GM18511 (cell line): Measurements from ENCODE around the gene NOC2L.
"Not testable (repeated sequence)": the region's sequence is repeated elsewhere in the genome, so short reads cannot be mapped to it uniquely, and the experiment has no call there.

Source experiments
- ATAC-seq: cut with Tn5 transposase; IDR thresholded peaks from one replicate; pipeline ENCODE4 v1.9.1; 2021; ENCODE audit warnings: mild to moderate bottlenecking, moderate library complexity; ENCODE audit not compliant: unreplicated experiment

The NOC2L gene

GRCh38 chr1:963746-964525, 4.9 kb upstream of the NOC2L start:
- ATAC-seq: no peak

DNA sequence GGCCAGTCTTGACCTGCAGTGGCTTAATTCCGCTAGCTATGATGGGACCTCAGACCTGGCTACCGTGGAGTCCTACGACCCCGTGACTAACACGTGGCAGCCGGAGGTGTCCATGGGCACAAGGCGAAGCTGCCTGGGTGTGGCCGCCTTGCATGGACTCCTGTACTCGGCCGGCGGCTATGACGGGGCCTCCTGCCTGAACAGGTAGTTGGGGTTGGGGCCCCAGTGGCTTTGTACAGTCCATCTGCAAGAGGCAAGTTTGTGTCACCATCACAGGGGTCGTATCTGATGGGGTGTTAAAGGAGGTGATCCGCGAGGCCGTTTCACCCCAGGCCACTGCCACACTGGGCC, 4.2 kb upstream of the NOC2L start:
- no peak for ATAC-seq

DNA sequence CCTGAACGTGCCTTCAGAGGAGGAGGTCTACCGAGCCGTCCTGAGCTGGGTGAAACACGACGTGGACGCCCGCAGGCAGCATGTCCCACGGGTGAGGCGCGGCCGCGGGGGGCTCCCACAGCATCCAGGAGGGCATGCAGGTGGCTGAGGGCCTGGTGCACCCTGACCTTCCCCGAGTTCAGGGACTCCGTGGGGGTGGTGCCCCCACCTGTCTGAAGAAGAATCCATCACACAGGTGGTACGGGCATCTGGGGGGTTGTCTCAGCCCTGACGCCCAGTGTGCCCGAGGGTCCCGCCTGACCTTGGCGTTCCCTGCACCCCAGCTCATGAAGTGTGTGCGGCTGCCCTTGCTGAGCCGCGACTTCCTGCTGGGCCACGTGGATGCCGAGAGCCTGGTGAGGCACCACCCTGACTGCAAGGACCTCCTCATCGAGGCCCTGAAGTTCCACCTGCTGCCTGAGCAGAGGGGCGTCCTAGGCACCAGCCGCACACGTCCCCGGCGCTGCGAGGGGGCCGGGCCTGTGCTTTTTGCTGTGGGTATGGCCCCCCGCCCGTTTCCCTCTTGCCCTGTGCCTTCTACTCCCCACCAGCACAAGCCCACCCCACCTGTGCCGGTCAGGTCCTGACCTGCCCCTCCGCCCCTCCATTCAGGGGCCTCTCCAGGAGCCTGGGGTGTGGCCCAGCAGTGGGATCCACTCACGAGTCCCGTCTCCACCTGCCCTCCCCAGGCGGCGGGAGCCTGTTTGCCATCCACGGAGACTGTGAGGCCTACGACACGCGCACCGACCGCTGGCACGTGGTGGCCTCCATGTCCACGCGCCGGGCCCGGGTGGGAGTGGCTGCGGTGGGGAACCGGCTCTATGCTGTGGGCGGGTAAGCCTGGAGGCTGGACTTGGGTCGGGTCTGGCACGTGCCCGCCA, 3.6 kb upstream of the NOC2L start:
- no peak for ATAC-seq

- no peak for ATAC-seq
Measured at GRCh38 chr1:961132-961669, 2.1 kb upstream of the NOC2L start.

GRCh38 chr1:960363-961131, 1.5 kb upstream of the NOC2L start, which contains the start of gene KLHL17:
Gene KLHL17, plus strand, starts transcription at chr1:960584. Its CDS starts 110 bp downstream, at chr1:960694.
- peak; percentile 60 for ATAC-seq

- ATAC-seq: no peak
Measured at GRCh38 chr1:959731-960362, 791 bp upstream of the NOC2L start.

DNA sequence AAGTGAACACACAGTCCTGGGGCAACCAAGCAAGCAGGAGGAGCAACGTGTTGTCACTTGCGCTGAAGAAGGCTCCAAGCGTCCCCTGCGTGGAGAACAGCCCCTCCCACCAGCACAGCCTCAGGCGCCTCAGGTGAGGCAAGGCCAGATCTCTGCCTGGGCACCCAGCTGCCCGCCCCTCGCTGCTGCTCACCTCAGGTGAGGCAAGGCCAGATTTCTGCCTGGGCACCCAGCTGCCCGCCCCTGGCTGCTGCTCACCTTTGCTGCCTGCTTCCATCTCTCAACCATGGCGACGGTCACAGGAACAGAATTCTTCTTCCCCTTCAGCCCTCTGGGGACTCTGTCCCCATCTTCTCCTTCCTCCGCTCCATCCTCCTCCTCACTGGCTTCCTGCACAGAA, 2.4 kb downstream of the NOC2L start:
- ATAC-seq: no peak

GRCh38 chr1:955474-955873, 3.6 kb downstream of the NOC2L start:
- ATAC-seq: no peak

DNA sequence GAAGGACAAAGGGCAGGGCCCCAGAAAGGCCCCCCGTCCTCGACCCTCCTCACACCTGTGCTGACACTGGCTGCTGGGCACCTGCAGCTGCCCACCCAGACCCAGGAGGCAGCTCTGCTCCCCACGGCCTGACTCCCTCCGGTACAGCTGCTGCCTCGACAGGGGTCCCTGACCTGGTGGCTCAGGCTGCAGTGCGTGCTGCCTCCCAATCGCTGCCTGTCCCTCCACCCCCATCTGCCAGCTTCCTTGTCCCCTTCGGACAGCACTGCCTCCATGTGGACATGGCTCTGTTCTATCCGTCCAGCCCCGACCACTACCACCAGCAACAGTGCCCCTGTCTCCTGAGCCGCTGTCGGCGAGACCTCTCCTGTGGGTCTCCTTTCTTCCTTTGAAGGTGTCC, 4.1 kb downstream of the NOC2L start:
- no peak for ATAC-seq

- ATAC-seq: no peak
Measured at GRCh38 chr1:953524-954320, 5.3 kb downstream of the NOC2L start.

GRCh38 chr1:952603-953002, 6.5 kb downstream of the NOC2L start:
- ATAC-seq: no peak

GRCh38 chr1:952201-952600, 6.9 kb downstream of the NOC2L start:
- no peak for ATAC-seq

DNA sequence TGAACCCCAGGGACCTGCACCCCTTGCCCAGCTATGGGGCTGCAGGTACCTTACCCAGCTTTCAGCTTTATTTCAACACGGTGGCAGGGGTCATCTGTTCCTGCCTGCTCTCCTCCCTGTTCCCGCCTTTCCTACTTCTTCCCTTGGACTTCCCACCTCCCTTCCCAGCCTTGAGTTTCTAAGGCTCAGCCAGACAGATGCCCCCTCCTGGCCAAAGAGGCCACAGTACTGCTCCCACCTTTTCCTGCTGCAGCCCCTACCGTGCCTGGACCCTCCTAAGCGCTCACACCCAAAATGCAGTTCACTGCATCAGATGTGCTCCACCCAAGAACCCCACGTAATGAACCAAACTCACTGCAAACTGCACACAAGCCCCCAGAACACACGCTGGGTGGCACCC, 7.7 kb downstream of the NOC2L start:
- no peak for ATAC-seq

- no peak for ATAC-seq
Measured at GRCh38 chr1:950881-951280, 8.2 kb downstream of the NOC2L start.

- ATAC-seq: no peak
Measured at GRCh38 chr1:950268-950667, 8.8 kb downstream of the NOC2L start.

- no peak for ATAC-seq
Measured at GRCh38 chr1:947958-948357, 11.1 kb downstream of the NOC2L start.

- not testable (repeated sequence) for ATAC-seq
Measured at GRCh38 chr1:946811-947210, 12.2 kb downstream of the NOC2L start.

DNA sequence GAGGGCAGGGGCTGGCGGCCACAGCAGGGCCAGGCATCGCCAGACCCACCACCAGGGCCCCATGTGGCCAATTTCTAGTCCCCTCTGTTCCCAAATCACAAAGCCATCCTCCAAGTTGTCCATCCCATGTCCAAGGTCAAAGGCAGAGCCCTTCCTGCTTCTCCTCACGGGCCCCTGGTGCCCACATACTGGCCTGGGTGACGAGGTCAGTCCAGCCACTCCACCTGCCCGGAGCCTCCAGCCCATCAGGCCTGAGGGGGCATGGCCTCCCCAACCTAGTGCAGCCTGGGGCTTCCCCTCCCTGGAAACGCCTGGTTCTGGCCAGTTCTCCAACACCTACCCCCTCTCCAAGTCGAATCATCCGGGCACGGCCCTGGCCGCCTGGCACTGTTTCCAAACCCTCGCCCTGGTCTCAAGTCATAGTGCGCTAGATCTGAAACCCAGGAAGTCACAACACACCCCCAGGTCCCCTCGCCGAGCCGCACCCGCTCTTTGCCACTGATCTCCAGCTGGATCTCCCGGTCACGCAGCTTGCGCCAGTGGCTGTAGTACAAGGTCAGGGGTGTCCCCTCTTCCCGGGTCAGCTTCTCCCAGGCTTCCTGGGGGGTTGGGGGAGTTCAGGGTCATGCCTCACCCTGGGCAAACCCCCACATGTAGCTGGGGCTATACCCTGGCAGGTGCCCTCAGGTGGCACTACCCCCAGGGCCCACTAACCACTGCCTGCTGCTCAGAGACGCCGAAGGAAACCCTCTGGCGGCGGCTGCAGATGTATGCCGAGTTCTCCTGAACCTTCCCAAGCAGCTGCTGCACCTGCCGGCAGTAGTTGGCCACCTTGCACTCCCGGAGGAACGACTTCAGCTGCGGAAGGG, 13.1 kb downstream of the NOC2L start:
- ATAC-seq: no peak
